Peyer's patch (tissue), 4 donors: ENCODE measurements around the gene SLC32A1.

Experiments used
- POLR2A ChIP-seq, 2 donors: fragments of 450-650 bp; IDR thresholded peaks; one replicate each; pipeline ENCODE4 v1.5.1; 2017; ENCODE audit warnings: antibody characterized with exemption in 2 of 2, mild to moderate bottlenecking in 2 of 2, moderate library complexity in 2 of 2
- TF ChIP-seq, protein P1 (sequence below), 6 experiments: fragments of 450-650 bp in 4 of 6; fragments of 200-600 bp in 2 of 6; sonication (generic) in 1 of 6; IDR thresholded peaks; one replicate each; pipeline ENCODE4 v1.5.1; 2017 to 2019; ENCODE audit warnings: antibody characterized with exemption in 6 of 6, mild to moderate bottlenecking in 3 of 6, moderate library complexity in 1 of 6

- TF ChIP-seq, protein P1, sequence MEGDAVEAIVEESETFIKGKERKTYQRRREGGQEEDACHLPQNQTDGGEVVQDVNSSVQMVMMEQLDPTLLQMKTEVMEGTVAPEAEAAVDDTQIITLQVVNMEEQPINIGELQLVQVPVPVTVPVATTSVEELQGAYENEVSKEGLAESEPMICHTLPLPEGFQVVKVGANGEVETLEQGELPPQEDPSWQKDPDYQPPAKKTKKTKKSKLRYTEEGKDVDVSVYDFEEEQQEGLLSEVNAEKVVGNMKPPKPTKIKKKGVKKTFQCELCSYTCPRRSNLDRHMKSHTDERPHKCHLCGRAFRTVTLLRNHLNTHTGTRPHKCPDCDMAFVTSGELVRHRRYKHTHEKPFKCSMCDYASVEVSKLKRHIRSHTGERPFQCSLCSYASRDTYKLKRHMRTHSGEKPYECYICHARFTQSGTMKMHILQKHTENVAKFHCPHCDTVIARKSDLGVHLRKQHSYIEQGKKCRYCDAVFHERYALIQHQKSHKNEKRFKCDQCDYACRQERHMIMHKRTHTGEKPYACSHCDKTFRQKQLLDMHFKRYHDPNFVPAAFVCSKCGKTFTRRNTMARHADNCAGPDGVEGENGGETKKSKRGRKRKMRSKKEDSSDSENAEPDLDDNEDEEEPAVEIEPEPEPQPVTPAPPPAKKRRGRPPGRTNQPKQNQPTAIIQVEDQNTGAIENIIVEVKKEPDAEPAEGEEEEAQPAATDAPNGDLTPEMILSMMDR (IDR thresholded peaks at IDR 0.05): no peak
- no peak for TF ChIP-seq POLR2A (IDR thresholded peaks at IDR 0.05)
Observed at GRCh38 chr20:38776363-38776762, 52.1 kb downstream of the SLC32A1 start.
